ENCODE data around the gene PCIF1. TPM values are rescaled to one million over a fixed set of nuclear protein-coding genes. Genes with fewer than 3 reads are reported as not detected.

Gene PCIF1
- total and polyA plus RNA-seq, 12 donors, result 12.6 to 47.1 (median 36.7) TPM

DNA sequence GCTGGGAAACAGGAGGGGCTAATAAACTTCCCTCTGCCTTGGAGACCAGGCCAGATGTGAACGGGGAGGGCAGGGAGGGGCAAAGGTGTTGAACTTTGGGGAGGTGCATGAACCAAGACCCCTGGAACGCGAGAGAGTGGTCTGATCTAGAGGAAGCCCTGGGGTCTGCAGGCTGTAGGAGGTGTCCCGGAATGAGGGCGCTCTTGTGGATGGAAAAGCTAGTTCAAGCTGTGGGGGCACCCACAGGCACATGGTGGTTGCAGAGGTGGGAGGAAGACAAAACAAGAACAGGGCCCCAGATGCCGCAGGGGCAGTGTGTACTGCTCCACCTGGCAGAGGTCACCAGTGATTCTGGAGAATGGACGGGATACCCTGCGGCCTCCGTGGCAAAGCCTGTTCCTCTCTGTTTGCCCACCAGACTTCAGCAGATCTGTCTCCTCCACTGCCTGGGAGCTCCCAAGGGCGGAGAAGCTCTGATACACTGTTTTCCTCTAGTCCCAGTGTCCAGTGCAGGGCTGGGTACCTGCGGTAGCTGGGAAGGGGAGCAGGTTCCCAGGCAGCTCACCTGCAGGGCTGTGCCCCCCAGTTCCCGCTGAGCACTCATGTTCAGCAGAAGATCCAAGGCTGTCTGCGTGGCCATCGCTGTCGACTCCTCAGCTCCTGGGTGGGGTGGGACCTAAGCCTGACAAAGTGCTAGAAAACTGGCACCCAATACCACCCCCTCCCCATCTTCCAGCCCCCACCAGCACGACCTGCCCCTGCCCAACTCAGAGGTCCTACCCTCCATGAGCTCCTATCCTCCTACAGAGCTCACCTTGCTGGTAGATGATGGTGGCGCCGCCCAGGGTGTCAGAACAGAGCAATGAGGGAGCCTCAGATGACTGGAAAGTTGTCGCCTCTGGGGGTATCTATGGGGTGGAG, 22.8 kb downstream of the PCIF1 start:
- TF ChIP-seq POLR2A (IDR thresholded peaks at IDR 0.05), result no peak
- TF ChIP-seq, protein P1, sequence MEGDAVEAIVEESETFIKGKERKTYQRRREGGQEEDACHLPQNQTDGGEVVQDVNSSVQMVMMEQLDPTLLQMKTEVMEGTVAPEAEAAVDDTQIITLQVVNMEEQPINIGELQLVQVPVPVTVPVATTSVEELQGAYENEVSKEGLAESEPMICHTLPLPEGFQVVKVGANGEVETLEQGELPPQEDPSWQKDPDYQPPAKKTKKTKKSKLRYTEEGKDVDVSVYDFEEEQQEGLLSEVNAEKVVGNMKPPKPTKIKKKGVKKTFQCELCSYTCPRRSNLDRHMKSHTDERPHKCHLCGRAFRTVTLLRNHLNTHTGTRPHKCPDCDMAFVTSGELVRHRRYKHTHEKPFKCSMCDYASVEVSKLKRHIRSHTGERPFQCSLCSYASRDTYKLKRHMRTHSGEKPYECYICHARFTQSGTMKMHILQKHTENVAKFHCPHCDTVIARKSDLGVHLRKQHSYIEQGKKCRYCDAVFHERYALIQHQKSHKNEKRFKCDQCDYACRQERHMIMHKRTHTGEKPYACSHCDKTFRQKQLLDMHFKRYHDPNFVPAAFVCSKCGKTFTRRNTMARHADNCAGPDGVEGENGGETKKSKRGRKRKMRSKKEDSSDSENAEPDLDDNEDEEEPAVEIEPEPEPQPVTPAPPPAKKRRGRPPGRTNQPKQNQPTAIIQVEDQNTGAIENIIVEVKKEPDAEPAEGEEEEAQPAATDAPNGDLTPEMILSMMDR (IDR thresholded peaks at IDR 0.05), result no peak
- H3K9me3 ChIP-seq (replicated peaks in 1 of 3), result no peaks in the 10 kb centered on the region
- peaks cover 0 to 83% of the 10 kb centered on the region in 2 donors for H3K36me3 ChIP-seq (replicated peaks in 1 of 2)
- intact Hi-C loops (cut with DNase I), result no loop called here
- DNase-seq, result peak in 6 of 7 donors; percentile 0 to 47 (median 13)
- no peak overlapping the region for H3K4me3 ChIP-seq
- H3K4me1 ChIP-seq (replicated peaks in 1 of 2), result no peaks in the 10 kb centered on the region
- no peaks in the 10 kb centered on the region for H3K27me3 ChIP-seq
- H3K27ac ChIP-seq, result no peak overlapping the region
- 85 to 91% (median 89%) methylated on average over 14 to 19 of the region's 19 CpGs for WGBS, 4 donors

DNA sequence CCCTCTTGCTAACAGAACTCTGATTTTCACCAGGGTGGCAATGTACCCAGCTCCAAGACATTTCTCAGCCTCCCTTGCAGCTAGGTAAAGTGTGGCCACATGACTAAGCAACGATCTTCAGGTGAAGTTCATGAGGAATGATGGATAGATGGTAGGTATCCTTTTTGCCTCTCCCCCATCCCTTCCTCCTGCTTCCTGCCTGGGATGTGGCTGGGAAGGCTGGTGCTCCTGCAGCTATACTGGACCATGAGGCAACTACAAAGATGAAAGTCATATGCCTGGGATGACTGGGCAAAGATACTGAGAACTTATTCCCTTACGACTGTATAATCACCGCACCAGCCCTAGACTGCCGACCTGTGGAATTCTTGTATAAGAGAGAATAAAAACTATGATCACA, 24.1 kb downstream of the PCIF1 start:
- intact Hi-C loops (cut with DNase I), result no loop called here
- 93 to 98% (median 97%) methylated on average over 4 of the region's 4 CpGs for WGBS, 4 donors

DNA sequence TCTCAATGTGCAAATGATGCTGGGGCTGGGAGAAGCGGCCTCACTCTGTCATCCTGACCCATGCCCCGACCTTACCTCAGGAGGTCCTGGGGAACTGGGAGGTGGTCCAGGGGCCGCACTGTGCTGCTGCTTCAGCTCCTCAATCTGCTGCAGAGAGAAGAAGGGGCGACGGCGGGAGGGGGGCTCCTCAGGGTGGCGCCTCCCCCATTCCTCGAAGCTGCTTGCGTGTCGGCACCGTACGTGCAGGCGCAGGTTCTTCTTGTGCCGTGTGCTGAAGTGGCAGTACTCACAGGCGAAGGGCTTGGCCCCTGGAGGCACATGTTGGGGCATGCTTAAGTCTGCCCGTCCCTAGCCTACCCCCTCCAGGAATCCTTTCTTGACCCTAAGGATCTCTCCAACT, 24.6 kb downstream of the PCIF1 start:
- no peak for TF ChIP-seq POLR2A (IDR thresholded peaks at IDR 0.05)
- TF ChIP-seq, protein P1 (IDR thresholded peaks at IDR 0.05), result no peak
- Histone ChIP-seq H3K4me1 (replicated peaks in 1 of 2) (no peaks in the 10 kb centered on the region), H3K27me3 (no peaks in the 10 kb centered on the region), H3K4me3 (no peak overlapping the region), H3K9me3 (replicated peaks in 1 of 3) (no peaks in the 10 kb centered on the region), H3K27ac (no peak overlapping the region), H3K36me3 (replicated peaks in 1 of 2) (peaks cover 0 to 84% of the 10 kb centered on the region in 2 donors)
- WGBS, 4 donors, result 83 to 96% (median 88%) methylated on average over 6 to 16 of the region's 16 CpGs
- peak in 5 of 7 donors; percentile 4 to 51 (median 16) for DNase-seq
- intact Hi-C loops (cut with DNase I), result no loop called here

More for the DNA sequence above, 24.1 kb downstream of the PCIF1 start:
- DNase-seq, result peak in 3 of 7 donors; percentile 1 to 20 (median 11)
- H3K4me3 ChIP-seq, result no peak overlapping the region
- no peaks in the 10 kb centered on the region for H3K27me3 ChIP-seq
- no peak overlapping the region for H3K27ac ChIP-seq
- no peaks in the 10 kb centered on the region for H3K9me3 ChIP-seq (replicated peaks in 1 of 3)
- H3K4me1 ChIP-seq (replicated peaks in 1 of 2), result no peaks in the 10 kb centered on the region
- peaks cover 0 to 83% of the 10 kb centered on the region in 2 donors for H3K36me3 ChIP-seq (replicated peaks in 1 of 2)
- no peak for TF ChIP-seq POLR2A (IDR thresholded peaks at IDR 0.05)
- TF ChIP-seq, protein P1 (IDR thresholded peaks at IDR 0.05), result no peak

DNA sequence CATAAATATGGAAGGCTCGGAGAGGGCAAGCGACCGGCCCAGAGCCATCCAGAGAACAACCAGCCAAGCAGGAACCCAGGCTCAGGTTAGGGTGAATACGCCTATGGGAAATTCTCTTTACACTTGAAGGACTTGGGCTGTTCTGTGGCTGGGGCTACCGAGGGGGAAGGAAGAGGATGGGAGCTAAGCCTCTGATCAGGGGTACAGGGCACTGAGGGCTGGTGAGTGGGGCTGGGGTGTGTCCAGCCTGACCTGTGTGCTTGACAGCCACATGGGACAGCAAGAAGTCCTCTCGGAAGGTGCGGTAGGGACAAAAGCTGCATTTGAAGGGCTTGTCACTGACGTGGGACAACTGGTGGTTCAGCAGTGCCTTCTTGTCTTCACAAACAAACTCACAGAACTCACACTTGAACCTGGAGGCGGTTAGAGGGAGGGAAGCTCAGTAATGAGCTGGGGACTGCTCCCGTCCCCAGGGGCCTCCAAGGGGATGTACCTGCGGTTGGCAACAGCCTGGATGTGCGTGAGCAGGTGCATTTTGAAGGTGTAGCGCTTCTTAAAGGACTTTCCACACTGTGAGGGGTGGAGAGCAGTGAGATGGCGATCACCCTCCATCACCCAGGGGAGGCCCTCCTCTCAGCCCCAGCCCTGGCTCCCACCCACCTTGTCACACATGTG, 25.6 kb downstream of the PCIF1 start:
- DNase-seq, result peak in 4 of 7 donors; percentile 4 to 42 (median 14)
- Histone ChIP-seq H3K4me3 (no peak overlapping the region), H3K27ac (no peak overlapping the region), H3K9me3 (replicated peaks in 1 of 3) (no peaks in the 10 kb centered on the region), H3K36me3 (replicated peaks in 1 of 2) (peaks cover 0 to 93% of the 10 kb centered on the region in 2 donors), H3K4me1 (replicated peaks in 1 of 2) (no peaks in the 10 kb centered on the region), H3K27me3 (no peaks in the 10 kb centered on the region)
- TF ChIP-seq, protein P1 (IDR thresholded peaks at IDR 0.05), result no peak
- no peak for TF ChIP-seq POLR2A (IDR thresholded peaks at IDR 0.05)
- WGBS, 4 donors, result 92 to 98% (median 94%) methylated on average over 11 to 14 of the region's 14 CpGs
- intact Hi-C loops (cut with DNase I), result loop anchor here (5.0 kb wide), 2 partner anchors 138 to 158 kb away; no protein-coding TSS in a partner anchor
